ENCODE results near the gene ASB16. TPM values are rescaled to one million over a fixed set of nuclear protein-coding genes. Genes with fewer than 3 reads are reported as not detected.

Gene ASB16
- total and polyA plus RNA-seq, 9 of the 15 experiments (the other 6 are each of a cell fraction or from before 2014, with no cell fraction given), result 0.03 to 0.07 TPM; not detected in 7

GRCh38 chr17:44123356-44124117 lies 47.0 kb upstream of the ASB16 start, which contains the start of gene HDAC5 (continued):
- TF ChIP-seq CREB1 (IDR thresholded peaks at IDR 0.05) (peak; percentile 76), CREB1 (CRISPR knock-in tag; IDR thresholded peaks at IDR 0.05) (peak; percentile 61; the same call in 1 of the 2 replicates), CXXC5 (CRISPR knock-in tag; IDR thresholded peaks at IDR 0.05) (peak; percentile 67), ARNT (IDR thresholded peaks at IDR 0.05) (0 out of 4 replicates have a peak, but pooled peaks of 1 of the 2 experiments have one; percentile 78), FOSL1 (tag; conservative IDR thresholded peaks at IDR 0.05) (peak; percentile 50; the same call in 1 of the 2 replicates), PKNOX1 (IDR thresholded peaks at IDR 0.05) (peak; percentile 75), MAZ (CRISPR knock-in tag; conservative IDR thresholded peaks at IDR 0.05 in 1 of 2, IDR thresholded peaks at IDR 0.05 in 1 of 2) (peak; percentile 92 to 96), ARID3A (IDR thresholded peaks at IDR 0.05; ENCODE audit: borderline replicate concordance, low read depth, low read length) (peak; percentile 43; the same call in 1 of the 2 replicates), HDAC2 (IDR thresholded peaks at IDR 0.05) (peak; percentile 71; the same call in 1 of the 2 replicates), SMARCA4 (IDR thresholded peaks at IDR 0.05) (peak; percentile 84), RHOXF2B (CRISPR knock-in tag; conservative IDR thresholded peaks at IDR 0.05) (no peak), THAP7 (CRISPR knock-in tag; IDR thresholded peaks at IDR 0.05) (peak; percentile 61; the same call in 1 of the 2 replicates), JUN (IDR thresholded peaks at IDR 0.05; ENCODE audit: borderline replicate concordance, low read depth, low read length) (0 out of 2 replicates have a peak, but pooled peaks have one; percentile 25), JUN (CRISPR knock-in tag; IDR thresholded peaks at IDR 0.05; ENCODE audit: borderline replicate concordance) (peak; percentile 63; the same call in 1 of the 2 replicates), KLF16 (IDR thresholded peaks at IDR 0.05) (no peak), PRDM10 (IDR thresholded peaks at IDR 0.05; ENCODE audit: partially characterized antibody) (peak; percentile 75), PYGO2 (tag; IDR thresholded peaks at IDR 0.05) (no peak), CEBPB (tag; IDR thresholded peaks at IDR 0.05) (peak; percentile 99)
